ENCODE data around the gene GRID2. TPM values are rescaled to one million over a fixed set of nuclear protein-coding genes. Genes with fewer than 3 reads are reported as not detected.

GRID2 gene
- total RNA-seq, 1 donor from 2014 or later: not detected

DNA sequence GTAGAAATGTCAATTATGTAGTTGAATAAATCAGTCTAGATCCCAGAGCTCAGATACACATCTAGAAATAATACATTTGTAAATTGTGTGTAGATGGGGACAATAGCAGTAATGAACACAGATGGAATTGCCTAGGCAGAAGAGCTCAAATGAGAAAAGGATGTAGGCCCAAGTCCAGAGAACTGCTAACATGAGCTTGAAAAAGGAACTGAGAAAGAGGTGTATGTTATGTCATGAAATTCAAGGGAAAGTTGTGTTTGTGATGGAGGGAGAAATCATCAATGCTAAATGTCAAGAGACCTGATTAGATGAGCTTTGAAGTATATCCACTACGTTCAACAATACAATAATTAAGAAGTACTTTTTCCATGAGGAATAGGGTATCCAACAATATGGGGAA, 1148.2 kb downstream of the GRID2 start:
- no peaks in the 10 kb centered on the region for H3K36me3 ChIP-seq
- DNase-seq (no peak), ATAC-seq (no peak)
- TF ChIP-seq, protein P1, sequence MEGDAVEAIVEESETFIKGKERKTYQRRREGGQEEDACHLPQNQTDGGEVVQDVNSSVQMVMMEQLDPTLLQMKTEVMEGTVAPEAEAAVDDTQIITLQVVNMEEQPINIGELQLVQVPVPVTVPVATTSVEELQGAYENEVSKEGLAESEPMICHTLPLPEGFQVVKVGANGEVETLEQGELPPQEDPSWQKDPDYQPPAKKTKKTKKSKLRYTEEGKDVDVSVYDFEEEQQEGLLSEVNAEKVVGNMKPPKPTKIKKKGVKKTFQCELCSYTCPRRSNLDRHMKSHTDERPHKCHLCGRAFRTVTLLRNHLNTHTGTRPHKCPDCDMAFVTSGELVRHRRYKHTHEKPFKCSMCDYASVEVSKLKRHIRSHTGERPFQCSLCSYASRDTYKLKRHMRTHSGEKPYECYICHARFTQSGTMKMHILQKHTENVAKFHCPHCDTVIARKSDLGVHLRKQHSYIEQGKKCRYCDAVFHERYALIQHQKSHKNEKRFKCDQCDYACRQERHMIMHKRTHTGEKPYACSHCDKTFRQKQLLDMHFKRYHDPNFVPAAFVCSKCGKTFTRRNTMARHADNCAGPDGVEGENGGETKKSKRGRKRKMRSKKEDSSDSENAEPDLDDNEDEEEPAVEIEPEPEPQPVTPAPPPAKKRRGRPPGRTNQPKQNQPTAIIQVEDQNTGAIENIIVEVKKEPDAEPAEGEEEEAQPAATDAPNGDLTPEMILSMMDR (IDR thresholded peaks at IDR 0.05): no peak
- intact Hi-C loops (cut with DNase I): no loop called here
- H3K27me3 ChIP-seq (ENCODE audit: low read depth): no peaks in the 10 kb centered on the region
- H3K9me3 ChIP-seq: no peaks in the 10 kb centered on the region
- no peak overlapping the region for H3K4me3 ChIP-seq
- no peaks in the 10 kb centered on the region for H3K4me1 ChIP-seq
- H3K27ac ChIP-seq: no peak overlapping the region

DNA sequence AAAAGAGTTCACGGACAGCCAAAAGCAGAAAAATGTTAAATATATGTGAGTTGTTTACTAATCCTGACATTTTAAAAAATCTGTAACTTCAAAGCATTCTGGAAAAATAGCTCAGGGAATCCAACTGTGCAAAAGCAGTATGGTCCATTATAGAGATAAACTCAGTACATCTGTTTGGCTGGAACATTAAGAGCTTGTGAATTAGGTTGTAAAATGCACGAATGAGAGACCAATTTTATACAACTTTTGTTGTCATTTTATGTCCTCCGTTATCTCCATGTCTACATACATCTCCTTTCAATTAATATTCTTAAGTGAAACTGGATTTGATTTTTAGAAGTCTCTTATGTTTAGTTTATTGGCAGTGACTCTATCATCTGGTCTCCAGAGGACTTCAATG, 1157.8 kb downstream of the GRID2 start:
- Histone ChIP-seq H3K4me1 (no peaks in the 10 kb centered on the region), H3K27ac (no peak overlapping the region), H3K36me3 (no peaks in the 10 kb centered on the region), H3K27me3 (ENCODE audit: low read depth) (no peaks in the 10 kb centered on the region), H3K9me3 (no peaks in the 10 kb centered on the region), H3K4me3 (no peak overlapping the region)
- intact Hi-C loops (cut with DNase I): no loop called here
- no peak for DNase-seq
- no peak for ATAC-seq
- TF ChIP-seq, protein P1 (IDR thresholded peaks at IDR 0.05): no peak

GRCh38 chr4:93466446-93466845, 1162.7 kb downstream of the GRID2 start:
- H3K27me3 ChIP-seq (ENCODE audit: low read depth): no peaks in the 10 kb centered on the region
- no peak overlapping the region for H3K4me3 ChIP-seq
- ATAC-seq (no peak), DNase-seq (no peak)
- no peak overlapping the region for H3K27ac ChIP-seq
- TF ChIP-seq, protein P1 (IDR thresholded peaks at IDR 0.05): no peak
- no peaks in the 10 kb centered on the region for H3K4me1 ChIP-seq
- no peaks in the 10 kb centered on the region for H3K9me3 ChIP-seq
- intact Hi-C loops (cut with DNase I): no loop called here
- no peaks in the 10 kb centered on the region for H3K36me3 ChIP-seq

DNA sequence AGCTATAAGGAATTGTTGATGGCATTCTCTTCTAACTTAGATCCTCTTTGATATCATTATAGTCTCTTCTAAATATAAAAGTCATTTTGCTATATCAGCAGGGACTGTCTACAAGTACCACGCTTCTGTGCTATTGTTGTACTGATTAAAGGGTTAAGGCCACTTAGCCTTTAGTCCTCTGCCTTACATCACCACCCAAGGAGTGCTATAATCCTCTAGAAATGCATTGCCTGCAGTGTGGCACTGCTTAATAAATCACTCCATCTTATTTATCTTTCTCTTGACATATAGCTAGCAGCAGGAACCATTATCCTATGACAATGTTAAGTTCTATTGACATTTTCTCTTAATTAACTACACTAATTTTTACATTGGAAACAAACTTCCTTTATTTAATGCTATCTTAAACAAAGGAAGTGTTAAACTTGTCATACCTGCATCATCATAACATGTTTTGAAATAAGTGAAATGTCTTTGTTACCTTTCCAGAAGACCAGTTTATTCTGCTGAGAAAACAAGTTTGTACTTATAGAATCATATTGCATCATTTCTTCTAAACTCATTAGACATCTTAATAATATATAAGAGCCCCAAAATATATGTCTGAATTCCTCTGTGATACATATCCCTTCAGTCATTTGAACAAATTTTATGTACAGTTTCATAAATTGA, 1163.9 kb downstream of the GRID2 start:
- Histone ChIP-seq H3K9me3 (no peaks in the 10 kb centered on the region), H3K36me3 (no peaks in the 10 kb centered on the region), H3K27me3 (ENCODE audit: low read depth) (no peaks in the 10 kb centered on the region), H3K4me3 (no peak overlapping the region), H3K27ac (no peak overlapping the region), H3K4me1 (no peaks in the 10 kb centered on the region)
- DNase-seq (no peak), ATAC-seq (no peak)
- TF ChIP-seq, protein P1 (IDR thresholded peaks at IDR 0.05): no peak
- intact Hi-C loops (cut with DNase I): no loop called here

DNA sequence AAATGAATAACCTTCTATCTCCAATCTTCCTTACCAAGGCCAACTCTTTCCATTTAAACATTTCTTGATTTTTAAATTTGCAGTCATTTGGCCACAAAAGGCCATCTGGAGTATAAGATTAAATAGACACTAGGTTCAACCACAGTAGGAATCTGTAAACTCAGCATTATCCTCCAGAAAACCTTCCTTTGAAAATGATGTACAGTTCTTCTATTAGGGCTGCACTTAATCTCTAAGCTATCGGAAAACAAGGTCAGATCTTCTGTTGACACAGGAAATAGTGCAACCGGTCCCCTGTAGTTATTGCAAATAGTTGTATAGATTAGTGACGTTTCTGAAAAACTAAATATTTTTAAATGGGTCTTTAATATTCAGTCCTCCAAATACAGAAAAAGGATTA, 1165.8 kb downstream of the GRID2 start:
- no peaks in the 10 kb centered on the region for H3K4me1 ChIP-seq
- no peaks in the 10 kb centered on the region for H3K27me3 ChIP-seq (ENCODE audit: low read depth)
- no peaks in the 10 kb centered on the region for H3K36me3 ChIP-seq
- ATAC-seq (no peak), DNase-seq (no peak)
- intact Hi-C loops (cut with DNase I): no loop called here
- H3K27ac ChIP-seq: no peak overlapping the region
- TF ChIP-seq, protein P1 (IDR thresholded peaks at IDR 0.05): no peak
- H3K4me3 ChIP-seq: no peak overlapping the region
- H3K9me3 ChIP-seq: no peaks in the 10 kb centered on the region

All from lower lobe of right lung (tissue), 2 donors.